ENCODE results near the gene SPACA1.

Gene SPACA1

DNA sequence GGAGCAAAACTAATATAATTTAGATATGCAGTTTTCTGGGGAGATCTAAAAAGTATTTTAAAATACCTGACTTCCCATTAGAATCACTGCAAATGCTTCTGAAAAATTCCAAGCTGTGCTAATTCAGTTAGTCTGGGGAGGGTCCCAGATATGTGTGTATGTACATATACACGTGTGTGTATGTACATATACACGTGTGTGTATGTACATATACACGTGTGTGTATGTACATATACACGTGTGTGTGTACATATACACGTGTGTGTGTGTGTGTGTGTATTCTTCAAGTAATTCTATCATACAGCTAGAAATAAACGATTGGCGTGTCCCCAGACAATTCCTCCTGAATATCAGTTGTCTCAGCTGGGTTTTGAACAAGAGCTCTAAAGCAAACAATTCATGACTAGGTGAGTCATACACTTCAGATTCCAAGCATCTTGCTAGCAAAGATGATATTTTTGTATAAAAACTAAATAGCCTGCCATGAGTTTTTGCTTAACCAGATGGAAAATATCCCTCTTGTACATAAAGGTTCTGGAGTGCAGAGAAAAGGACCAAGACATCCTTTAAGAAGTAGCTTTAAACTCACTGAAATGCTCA, 58.2 kb downstream of the SPACA1 start:
- no peak for DNase-seq

DNA sequence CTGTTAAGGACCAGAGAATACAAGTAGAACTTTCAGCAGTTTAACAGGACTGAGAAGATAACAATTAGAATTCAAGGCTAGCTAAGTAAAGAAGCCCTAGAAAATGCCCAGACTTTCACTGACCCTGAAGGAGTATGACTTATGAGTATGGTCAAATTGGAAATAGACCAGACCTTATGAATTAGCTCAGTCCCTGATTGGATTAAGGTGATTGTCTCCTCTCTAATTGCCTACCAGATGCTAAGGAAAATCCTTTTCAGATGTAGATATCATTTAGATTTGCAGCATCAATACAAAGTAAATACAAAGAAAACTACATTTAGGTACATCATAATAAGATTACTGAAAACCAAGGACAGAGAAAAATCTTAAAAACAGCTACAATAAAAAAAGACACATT, 59.6 kb downstream of the SPACA1 start:
- no peak for DNase-seq

DNA sequence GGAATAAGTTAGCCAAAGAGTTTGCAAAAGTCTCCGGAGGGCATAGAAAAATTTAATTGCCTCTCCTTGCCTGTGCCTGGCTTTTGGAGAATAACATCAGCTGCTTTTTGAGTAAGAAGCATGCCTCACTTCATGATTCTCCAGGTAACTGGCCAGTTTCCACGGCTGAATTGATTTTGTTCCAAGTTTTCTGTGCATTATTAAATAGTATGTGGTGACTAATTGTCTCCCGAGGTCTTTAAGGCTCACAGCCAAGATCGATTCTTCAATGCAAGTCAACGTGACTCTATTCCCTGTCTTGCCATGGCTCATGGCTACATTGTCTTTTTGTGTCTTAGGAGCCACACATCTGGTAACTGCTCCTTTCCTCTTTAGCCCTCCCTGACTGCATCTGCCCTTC, 64.3 kb downstream of the SPACA1 start:
- no peak for DNase-seq

DNA sequence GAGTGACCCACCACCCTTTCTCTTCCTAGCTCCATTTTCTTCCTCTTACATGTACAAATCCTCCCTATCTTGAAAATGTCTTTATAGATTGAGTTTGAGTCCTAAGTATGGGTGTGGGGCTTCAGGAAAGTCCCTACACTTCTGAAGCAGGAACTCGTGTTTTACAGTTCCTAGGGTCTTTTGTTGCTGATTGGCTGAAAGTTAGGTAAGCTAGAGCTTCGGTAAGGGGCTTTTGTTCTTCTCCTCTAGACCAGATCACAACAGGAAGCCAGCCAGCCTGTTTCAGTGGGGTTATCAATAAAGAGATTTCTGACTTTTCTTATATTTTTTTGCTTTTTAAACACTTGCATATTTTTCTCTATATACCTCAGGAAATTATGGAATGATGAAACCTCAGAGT, 67.2 kb downstream of the SPACA1 start:
- no peak for DNase-seq

DNA sequence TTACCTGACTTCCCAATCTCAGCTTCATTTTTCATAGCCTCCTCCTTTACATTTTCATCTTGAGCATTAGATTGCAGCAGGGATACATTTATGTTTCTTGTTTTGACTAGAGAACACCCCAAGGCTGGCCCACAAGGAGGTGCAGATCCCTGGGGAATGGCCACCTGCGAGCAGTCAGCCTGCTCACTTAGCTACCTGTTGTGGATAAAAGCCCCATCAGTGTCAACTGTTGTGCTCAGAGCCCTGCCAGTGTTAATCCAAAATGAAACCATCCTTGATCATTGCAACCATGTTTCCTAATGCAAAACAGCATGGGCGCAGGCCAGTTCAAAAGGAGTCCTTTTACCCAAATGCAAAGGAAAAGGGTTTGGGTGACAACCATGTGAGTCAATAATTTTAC, 67.7 kb downstream of the SPACA1 start:
- DNase-seq = no peak

DNA sequence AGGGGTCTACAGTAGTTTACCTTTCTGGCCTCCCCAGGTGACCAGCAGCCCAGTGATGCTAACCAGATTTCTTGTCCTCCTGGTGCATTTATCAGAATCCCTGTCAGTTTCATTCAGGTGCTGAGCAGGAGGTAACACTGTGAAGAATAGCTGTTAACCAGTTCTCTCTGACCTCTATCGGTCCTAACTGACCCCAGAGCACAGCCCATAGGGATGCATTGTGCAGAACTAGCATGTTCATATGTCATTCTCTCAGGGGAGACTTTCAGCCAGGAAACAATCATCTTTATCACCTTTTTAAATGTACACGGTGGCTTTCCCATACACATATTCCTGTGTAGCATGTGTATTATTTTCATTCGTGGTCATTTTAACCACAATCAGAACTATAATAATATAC, 68.6 kb downstream of the SPACA1 start:
- no peak for DNase-seq

Measured in DMS79 (cell line).